Stimulated activated CD4-positive, alpha-beta T cell treated with anti-CD3 and anti-CD28 coated beads, Interleukin-2, amount 100 ng/mL, for 4 hours (primary cell): ENCODE data around the gene ZDHHC17.
"Not testable (repeated sequence)": the region's sequence is repeated elsewhere in the genome, so short reads cannot be mapped to it uniquely, and the experiment has no call there.

ENCODE experiments used
- DNase-seq: peaks from one replicate; pipeline ENCODE4 v3.0.0-alpha.2; 2020; ENCODE audit warnings: low read depth

Gene ZDHHC17

DNA sequence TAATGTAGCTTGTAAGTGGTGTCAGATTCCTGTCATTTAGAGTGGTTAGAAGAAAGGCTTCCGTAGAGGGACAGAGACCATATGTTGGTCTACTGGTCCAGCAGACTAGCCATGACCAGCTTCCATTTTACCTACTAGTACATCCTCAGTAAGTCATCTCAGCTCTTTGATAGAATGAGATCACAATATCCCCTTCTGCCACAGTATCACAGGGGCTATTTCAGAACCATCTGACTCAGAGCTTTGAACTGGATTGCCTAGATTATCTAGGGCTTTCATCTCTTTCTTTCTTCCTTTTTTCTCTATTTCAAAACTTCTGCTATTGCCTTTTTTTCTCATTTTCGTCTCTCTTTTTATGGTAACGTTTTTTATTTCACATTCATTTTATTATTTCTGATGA lies 4.7 kb downstream of the ZDHHC17 start:
- DNase-seq: no peak

DNA sequence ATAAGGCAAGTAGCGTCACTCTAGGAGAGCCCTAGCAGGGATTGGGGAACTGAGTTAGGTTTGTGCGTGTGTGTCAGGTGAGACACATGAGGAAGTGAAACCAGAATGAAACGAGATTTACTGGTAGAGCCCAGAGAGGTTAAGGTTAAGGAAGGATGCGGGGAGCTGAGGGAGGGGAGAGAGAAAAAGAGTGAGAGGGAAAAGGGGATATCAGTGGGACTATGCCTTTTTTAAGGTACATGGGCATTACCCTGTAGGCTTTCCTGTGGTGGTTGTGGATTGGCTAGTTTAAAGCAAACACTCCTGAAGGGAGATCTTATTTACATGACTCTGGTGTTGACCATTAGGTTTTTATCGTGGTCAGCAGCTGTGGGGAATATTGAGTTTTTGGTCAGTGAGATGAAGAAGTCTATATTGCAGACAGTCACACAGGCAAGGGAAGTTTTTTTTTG lies 13.9 kb downstream of the ZDHHC17 start:
- DNase-seq: no peak

- DNase-seq: no peak
Observed at GRCh38 chr12:76778364-76778763, 14.4 kb downstream of the ZDHHC17 start.

GRCh38 chr12:76779310-76779709 lies 15.4 kb downstream of the ZDHHC17 start:
- not testable (repeated sequence) for DNase-seq

- no peak for DNase-seq
Observed at GRCh38 chr12:76781321-76781720, 17.4 kb downstream of the ZDHHC17 start.

DNA sequence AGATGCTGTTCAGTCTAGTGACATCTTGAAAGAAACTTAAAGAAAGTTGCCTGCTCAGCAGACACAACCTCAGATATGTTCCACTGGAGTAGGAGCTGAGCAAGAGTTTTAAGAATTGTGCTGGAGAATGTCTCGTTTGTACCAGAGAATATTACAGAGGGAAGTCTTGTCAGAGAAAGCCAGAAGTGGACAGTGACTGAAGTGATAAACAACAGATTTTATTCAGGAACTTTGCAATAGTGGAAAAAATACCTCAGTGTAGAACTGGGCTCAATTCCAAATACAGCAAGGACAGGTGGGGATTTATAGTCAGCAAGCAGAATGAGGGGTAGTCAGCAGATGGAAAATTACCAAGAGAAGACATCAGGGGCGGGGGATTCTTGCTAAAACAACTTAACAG lies 18.6 kb downstream of the ZDHHC17 start:
- no peak for DNase-seq

- DNase-seq: no peak
Observed at GRCh38 chr12:76784600-76785051, 20.7 kb downstream of the ZDHHC17 start.

DNA sequence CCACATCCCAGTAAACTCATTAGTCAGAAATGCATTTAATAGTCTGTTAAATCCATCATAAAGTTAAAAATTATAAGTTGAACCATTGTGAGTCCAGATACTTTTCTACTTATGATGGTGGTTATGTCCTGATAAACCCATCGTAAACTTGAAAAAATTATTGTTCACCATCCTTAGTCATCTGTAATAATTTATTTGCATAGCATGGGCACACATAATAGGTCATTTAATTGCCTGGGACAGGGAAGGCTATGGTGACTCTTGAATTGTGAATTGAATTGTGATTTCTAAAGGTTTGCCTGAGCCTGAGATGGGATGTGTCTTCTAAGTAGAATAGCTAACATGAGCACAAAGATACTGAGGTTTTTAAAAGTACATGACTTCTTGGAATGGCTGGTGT lies 21.5 kb downstream of the ZDHHC17 start:
- no peak for DNase-seq

DNA sequence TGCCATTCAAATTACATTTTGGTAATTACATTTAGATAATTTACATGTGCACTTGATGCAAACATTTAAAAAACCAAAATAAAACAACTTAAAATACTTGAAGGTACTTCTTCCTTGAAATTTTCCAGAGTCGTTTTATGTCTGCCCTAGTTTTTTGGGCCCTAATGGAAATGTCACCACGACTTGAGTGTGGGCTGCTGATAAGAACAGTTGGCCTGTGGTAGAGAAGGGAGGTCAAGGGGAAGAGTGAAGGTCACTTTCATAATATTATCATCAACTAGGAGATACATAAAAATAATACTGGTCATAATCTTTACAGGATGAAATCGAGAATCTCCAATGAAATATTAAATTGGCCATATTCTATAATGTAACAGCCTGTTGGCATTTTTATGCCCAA lies 23.1 kb downstream of the ZDHHC17 start:
- no peak for DNase-seq

- no peak for DNase-seq
Observed at GRCh38 chr12:76787689-76788088, 23.8 kb downstream of the ZDHHC17 start.

- no peak for DNase-seq
Observed at GRCh38 chr12:76789335-76790050, 25.6 kb downstream of the ZDHHC17 start.

DNA sequence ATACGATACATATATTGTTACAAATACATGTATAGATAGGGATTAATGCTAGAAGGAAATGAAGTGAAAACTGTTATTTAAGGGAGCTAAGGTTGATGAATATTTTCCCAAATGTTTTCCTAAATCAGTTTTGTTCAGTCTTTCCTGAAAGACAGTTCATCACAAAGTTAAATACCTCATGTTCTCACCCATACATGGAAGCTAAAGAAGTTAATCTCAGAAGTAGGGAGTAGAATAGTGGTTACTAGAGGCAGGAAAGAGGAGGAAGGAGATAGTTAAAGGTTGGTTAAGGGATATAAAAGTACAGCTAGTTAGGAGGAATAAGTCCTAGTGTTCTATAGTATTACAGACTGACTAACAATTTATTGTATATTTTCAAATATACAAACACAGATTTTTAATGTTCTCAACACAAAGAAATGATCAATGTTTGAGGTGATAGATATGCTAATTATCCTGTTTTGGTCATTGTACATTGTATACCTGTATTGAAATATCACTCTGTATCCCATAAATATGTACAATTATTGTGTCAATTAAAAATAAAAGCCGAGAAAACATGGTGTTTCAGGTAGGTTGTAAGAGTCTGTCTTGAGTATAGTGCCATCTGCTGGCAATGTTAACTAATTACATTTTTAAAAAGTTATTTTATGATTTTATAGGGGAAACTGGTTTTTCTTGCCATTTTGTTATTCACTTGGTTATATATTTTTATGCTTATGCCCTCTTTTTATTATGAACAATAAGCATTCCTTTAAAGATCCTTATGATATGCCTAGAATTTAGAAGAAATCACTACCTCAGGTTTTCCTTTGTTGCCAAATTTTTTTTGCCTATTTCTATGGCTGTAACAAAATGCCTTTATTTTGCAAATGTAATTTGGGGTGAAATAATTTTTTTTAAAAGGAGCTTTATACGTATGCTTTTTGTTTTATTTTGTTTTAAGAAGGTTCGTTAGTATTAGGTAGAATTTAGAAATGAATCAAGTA lies 26.9 kb downstream of the ZDHHC17 start:
- no peak for DNase-seq

- DNase-seq: no peak
Observed at GRCh38 chr12:76792828-76793227, 28.9 kb downstream of the ZDHHC17 start.

DNA sequence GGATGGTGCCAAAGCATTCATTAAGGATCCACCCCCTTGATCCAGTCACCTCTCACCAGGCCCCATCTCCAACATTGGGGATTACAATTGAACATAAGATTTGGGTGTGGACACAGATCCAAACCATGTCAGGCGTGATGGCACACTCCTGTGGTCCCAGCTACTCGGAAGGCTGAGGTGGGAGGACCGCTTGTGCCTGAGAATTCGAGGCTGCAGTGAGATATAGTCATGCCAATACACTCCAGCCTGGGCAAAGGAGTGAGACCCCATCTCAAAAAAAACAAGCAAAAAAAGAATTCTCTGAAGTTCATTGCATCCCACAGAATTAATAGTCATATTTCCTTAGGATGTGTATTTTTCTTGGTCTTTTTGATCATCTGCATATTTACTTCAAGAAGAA lies 34.9 kb downstream of the ZDHHC17 start:
- no peak for DNase-seq

- DNase-seq: no peak
Observed at GRCh38 chr12:76799362-76799761, 35.4 kb downstream of the ZDHHC17 start.

DNA sequence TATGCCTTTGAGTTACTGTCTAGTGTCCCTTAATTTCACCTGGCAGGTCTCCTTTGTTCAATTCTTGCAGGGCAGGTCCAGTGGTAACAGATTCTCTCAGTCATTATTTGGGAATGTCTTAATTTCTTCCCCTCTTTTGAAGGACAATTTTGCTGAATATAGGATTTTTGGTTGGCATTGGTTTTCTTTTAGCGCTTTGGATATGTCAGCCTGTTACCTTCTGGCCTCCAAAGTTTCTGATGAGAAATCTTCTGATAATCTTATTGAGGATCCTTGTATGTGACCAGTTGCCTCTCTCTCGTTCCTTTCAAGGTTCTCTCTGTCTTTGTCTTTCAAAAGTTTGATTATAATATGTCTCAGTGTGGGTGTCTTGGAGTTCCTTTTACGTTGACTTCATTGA lies 38.1 kb downstream of the ZDHHC17 start:
- DNase-seq: no peak

- no peak for DNase-seq
Observed at GRCh38 chr12:76804435-76804976, 40.6 kb downstream of the ZDHHC17 start.

GRCh38 chr12:76810671-76811419 lies 46.9 kb downstream of the ZDHHC17 start:
- DNase-seq: no peak

DNA sequence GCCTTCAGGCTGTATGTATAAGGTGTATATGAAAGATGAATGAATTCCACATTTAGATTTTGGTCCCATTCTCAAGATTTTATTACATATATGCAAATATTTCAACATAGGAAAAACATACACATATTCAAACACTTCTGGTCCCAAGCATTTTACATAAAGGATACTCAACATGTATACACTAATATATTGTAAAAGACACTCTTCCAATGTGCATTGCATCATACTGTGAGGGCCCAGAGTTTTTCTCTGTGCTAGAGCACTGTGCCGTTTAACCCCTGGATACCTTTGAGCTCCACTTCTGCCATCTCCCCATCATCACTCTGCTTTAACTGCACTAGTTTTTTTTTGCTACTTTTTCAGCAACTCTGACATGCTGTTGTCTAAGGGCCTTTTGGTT lies 48.1 kb downstream of the ZDHHC17 start:
- DNase-seq: no peak

DNA sequence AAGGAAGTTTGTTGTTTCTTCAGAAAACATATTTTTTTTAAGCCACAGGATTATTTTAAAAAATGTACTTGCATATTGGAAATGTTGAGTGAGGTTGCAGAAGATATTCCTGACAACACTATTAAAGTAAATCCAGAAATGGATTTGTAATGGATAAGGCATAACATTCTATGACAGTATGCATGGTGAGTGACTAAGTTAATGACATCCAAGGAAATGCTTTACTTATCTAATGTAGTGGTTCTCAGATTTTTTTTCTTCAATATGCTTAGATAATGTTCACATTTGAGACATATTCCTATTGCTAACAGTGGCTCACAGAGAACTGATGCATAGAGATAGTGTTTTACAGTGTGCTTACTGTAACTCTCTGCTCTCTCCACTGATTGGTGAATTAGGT lies 49.4 kb downstream of the ZDHHC17 start:
- no peak for DNase-seq

DNA sequence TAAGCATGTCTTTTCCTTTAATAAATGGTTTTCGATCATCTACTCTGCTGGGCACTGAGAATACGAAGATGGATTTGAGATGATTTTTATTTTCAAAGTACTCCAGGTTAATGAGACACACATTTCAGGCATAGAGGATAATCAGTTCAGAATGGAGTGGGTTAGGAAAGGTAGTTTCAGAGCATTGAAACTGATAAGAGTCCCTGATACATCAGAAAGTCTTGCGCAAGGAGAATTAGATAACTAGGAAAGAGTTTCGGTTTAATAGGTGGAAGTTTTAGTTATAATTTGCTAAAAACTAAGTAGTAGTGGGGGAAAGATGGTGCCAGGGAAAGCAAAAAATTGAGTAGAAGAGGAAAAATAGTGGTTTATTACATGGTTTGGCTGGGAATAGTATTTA lies 50.1 kb downstream of the ZDHHC17 start:
- DNase-seq: no peak

GRCh38 chr12:76820888-76821482 lies 57.1 kb downstream of the ZDHHC17 start:
- no peak for DNase-seq
